Keratinocyte (primary cell): Measurements from ENCODE around the gene ARID3B.

Experiments used
- EZH2 ChIP-seq: IDR thresholded peaks from one replicate; pipeline ENCODE4 v1.6.1; 2012; ENCODE audit warnings: inconsistent platforms, mild to moderate bottlenecking, low read length, moderate library complexity
- TF ChIP-seq, protein P1 (sequence below), 3 experiments: IDR thresholded peaks in 1 of 3; conservative IDR thresholded peaks in 1 of 3; optimal IDR thresholded peaks in 1 of 3; 2 replicates in 2 of 3; 3 replicates in 1 of 3; pipeline versions ENCODE3 to v1.5.1; 2011; ENCODE audit warnings: low read length in 3 of 3, mild to moderate bottlenecking in 3 of 3, moderate library complexity in 2 of 3, control low read depth in 1 of 3, inconsistent platforms in 1 of 3; ENCODE audit not compliant: insufficient read depth in 2 of 3; ENCODE audit errors: extremely low read depth in 1 of 3

DNA sequence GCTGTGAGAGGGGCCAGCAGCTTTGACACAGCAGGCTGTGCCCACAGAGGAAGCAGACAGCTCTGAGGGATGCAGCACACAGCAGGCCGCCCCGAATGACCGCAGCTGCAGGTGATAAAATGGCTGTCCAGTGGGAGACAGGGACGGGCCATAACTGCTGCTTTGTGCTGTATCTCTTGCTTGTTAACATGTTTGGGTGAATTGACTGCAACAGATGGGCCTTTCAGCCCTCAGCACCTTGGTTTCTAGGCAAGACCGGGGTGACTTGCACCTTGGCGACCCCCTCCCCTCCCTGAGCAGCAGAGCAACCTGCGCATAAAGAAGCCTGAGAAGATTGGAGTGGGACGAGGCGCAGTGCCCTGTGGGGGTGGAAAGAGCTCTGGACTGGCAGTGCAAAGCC, 38.0 kb downstream of the ARID3B start:
- TF ChIP-seq, protein P1, sequence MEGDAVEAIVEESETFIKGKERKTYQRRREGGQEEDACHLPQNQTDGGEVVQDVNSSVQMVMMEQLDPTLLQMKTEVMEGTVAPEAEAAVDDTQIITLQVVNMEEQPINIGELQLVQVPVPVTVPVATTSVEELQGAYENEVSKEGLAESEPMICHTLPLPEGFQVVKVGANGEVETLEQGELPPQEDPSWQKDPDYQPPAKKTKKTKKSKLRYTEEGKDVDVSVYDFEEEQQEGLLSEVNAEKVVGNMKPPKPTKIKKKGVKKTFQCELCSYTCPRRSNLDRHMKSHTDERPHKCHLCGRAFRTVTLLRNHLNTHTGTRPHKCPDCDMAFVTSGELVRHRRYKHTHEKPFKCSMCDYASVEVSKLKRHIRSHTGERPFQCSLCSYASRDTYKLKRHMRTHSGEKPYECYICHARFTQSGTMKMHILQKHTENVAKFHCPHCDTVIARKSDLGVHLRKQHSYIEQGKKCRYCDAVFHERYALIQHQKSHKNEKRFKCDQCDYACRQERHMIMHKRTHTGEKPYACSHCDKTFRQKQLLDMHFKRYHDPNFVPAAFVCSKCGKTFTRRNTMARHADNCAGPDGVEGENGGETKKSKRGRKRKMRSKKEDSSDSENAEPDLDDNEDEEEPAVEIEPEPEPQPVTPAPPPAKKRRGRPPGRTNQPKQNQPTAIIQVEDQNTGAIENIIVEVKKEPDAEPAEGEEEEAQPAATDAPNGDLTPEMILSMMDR (optimal IDR thresholded peaks at IDR 0.05 in 1 of 3, IDR thresholded peaks at IDR 0.05 in 1 of 3, conservative IDR thresholded peaks at IDR 0.05 in 1 of 3; ENCODE audit: extremely low read depth in 1 of 3, insufficient read depth in 2 of 3, low read length in 3 of 3), result no peak
- TF ChIP-seq EZH2, result no peak
